HCT116 (cell line): Measurements from ENCODE around the gene HYAL2.

Experiments
- EGR1 ChIP-seq: IDR thresholded peaks from 2 replicates; pipeline ENCODE4 v1.6.1; 2012; ENCODE audit warnings: low read depth
- EZH2 ChIP-seq: fragments of 200-600 bp; sonication (generic); IDR thresholded peaks from 2 replicates; pipeline ENCODE4 v1.6.1; 2017; ENCODE audit warnings: antibody characterized with exemption, mixed run types
- JUND ChIP-seq: IDR thresholded peaks from 2 replicates; pipeline ENCODE4 v1.6.1; 2012
- POLR2A ChIP-seq: IDR thresholded peaks from 2 replicates; pipeline ENCODE4 v1.7.0; 2011; ENCODE audit warnings: borderline replicate concordance; ENCODE audit not compliant: insufficient read depth, insufficient read length; ENCODE audit errors: extremely low read depth
- POLR2AphosphoS5 ChIP-seq: IDR thresholded peaks from 2 replicates; pipeline ENCODE4 v1.6.1; 2011; ENCODE audit warnings: mild to moderate bottlenecking, low read depth, low read length, moderate library complexity
- RAD21 ChIP-seq: IDR thresholded peaks from 2 replicates; pipeline ENCODE4 v1.6.1; 2012; ENCODE audit warnings: low read depth, mild to moderate bottlenecking
- SIN3A ChIP-seq: IDR thresholded peaks from 2 replicates; pipeline ENCODE4 v1.6.1; 2012; ENCODE audit warnings: low read depth
- YY1 ChIP-seq: IDR thresholded peaks from 2 replicates; pipeline ENCODE4 v1.6.1; 2011; ENCODE audit warnings: low read length, low read depth, moderate library complexity, mild to moderate bottlenecking; ENCODE audit not compliant: insufficient replicate concordance; ENCODE audit errors: extremely low read depth
- ZNF274 ChIP-seq: fragments of 200-500 bp; sonication (Bioruptor generic); IDR thresholded peaks from 2 replicates; pipeline ENCODE4 v1.6.1; 2014; ENCODE audit warnings: mild to moderate bottlenecking, low read depth, low read length, inconsistent platforms
- TF ChIP-seq, protein P1 (sequence below), 3 experiments: fragments of 200-600 bp in 1 of 3; sonication (generic) in 1 of 3; IDR thresholded peaks in 2 of 3; conservative IDR thresholded peaks in 1 of 3; 2 replicates each; pipeline ENCODE4 v1.5.1; 2012 to 2017; ENCODE audit warnings: low read depth in 2 of 3, low read length in 2 of 3, antibody characterized with exemption in 1 of 3, borderline replicate concordance in 1 of 3, control low read depth in 1 of 3, mild to moderate bottlenecking in 1 of 3, mixed read lengths in 1 of 3, mixed run types in 1 of 3, moderate library complexity in 1 of 3; ENCODE audit not compliant: insufficient read depth in 1 of 3
- TF ChIP-seq, protein P2 (sequence below): IDR thresholded peaks from 2 replicates; pipeline ENCODE4 v1.6.1; 2012; ENCODE audit warnings: low read depth

DNA sequence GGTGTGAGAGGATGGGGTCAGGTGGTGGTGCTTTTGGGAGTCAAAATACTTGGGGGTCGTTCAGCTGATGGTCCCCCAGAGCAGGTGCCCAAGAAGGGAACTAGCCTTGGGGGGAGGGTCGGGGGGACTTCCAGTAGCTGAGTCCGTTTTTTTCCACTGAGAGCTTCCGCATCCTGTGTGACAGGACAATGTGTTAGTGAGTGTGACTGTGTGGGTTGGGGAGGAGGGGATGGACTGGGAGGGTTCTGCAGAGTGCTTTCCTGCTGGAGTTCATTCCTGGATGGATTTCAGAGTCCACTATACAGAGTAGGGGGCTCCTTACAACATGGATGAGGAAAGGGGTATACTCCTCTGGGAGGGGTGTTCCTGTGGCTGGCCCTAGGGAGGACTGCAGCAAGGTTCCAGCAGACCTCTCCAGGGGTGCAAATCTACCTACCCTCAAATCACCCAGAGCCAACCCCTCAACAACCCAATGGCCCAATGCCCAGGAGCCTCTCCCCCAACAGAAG, 601 bp upstream of the HYAL2 start:
- TF ChIP-seq, protein P1, sequence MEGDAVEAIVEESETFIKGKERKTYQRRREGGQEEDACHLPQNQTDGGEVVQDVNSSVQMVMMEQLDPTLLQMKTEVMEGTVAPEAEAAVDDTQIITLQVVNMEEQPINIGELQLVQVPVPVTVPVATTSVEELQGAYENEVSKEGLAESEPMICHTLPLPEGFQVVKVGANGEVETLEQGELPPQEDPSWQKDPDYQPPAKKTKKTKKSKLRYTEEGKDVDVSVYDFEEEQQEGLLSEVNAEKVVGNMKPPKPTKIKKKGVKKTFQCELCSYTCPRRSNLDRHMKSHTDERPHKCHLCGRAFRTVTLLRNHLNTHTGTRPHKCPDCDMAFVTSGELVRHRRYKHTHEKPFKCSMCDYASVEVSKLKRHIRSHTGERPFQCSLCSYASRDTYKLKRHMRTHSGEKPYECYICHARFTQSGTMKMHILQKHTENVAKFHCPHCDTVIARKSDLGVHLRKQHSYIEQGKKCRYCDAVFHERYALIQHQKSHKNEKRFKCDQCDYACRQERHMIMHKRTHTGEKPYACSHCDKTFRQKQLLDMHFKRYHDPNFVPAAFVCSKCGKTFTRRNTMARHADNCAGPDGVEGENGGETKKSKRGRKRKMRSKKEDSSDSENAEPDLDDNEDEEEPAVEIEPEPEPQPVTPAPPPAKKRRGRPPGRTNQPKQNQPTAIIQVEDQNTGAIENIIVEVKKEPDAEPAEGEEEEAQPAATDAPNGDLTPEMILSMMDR (IDR thresholded peaks at IDR 0.05 in 2 of 3, conservative IDR thresholded peaks at IDR 0.05 in 1 of 3; ENCODE audit: borderline replicate concordance in 1 of 3, insufficient read depth in 1 of 3, low read depth in 2 of 3, low read length in 2 of 3): no peak
- TF ChIP-seq POLR2A (no peak), EZH2 (no peak), POLR2AphosphoS5 (no peak), RAD21 (no peak), ZNF274 (no peak), EGR1 (no peak), JUND (no peak), SIN3A (no peak), YY1 (no peak)
- TF ChIP-seq, protein P2, sequence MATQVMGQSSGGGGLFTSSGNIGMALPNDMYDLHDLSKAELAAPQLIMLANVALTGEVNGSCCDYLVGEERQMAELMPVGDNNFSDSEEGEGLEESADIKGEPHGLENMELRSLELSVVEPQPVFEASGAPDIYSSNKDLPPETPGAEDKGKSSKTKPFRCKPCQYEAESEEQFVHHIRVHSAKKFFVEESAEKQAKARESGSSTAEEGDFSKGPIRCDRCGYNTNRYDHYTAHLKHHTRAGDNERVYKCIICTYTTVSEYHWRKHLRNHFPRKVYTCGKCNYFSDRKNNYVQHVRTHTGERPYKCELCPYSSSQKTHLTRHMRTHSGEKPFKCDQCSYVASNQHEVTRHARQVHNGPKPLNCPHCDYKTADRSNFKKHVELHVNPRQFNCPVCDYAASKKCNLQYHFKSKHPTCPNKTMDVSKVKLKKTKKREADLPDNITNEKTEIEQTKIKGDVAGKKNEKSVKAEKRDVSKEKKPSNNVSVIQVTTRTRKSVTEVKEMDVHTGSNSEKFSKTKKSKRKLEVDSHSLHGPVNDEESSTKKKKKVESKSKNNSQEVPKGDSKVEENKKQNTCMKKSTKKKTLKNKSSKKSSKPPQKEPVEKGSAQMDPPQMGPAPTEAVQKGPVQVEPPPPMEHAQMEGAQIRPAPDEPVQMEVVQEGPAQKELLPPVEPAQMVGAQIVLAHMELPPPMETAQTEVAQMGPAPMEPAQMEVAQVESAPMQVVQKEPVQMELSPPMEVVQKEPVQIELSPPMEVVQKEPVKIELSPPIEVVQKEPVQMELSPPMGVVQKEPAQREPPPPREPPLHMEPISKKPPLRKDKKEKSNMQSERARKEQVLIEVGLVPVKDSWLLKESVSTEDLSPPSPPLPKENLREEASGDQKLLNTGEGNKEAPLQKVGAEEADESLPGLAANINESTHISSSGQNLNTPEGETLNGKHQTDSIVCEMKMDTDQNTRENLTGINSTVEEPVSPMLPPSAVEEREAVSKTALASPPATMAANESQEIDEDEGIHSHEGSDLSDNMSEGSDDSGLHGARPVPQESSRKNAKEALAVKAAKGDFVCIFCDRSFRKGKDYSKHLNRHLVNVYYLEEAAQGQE: no peak
